SU-DHL-6 (cell line): ENCODE data around the gene LRCH1.

Source experiments
- EZH2phosphoT487 ChIP-seq: fragments of 200-600 bp; sonication (generic), shearing (Covaris generic); conservative IDR thresholded peaks from 2 replicates; pipeline ENCODE4 v1.6.1; 2018; ENCODE audit warnings: mild to moderate bottlenecking, antibody characterized with exemption, low read length, moderate library complexity, mixed read lengths
- TF ChIP-seq, protein P1 (sequence below): fragments of 200-600 bp; sonication (generic); IDR thresholded peaks from one replicate; pipeline ENCODE4 v1.5.1; 2017; ENCODE audit warnings: antibody characterized with exemption, mild to moderate bottlenecking, low read length, moderate library complexity; ENCODE audit not compliant: insufficient read depth, poor library complexity, severe bottlenecking

DNA sequence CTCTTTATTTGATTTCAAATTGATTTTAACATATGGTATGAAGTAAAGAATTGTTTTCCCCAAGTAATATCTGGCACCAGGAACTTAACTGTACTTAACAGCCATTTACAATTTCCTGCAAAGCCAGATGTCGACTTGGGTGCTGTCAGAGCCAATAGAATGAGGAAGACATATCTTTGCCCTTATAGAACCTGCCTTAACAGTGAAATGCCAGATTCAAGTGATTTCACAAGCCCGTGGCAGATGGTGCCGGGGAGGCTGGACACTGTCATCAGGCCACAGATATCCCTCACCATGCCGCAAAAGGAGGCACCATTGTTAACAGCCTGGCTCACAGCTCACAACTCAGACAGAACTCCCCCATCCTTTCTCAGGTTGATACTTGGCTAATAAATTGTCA, 195.3 kb downstream of the LRCH1 start:
- TF ChIP-seq, protein P1, sequence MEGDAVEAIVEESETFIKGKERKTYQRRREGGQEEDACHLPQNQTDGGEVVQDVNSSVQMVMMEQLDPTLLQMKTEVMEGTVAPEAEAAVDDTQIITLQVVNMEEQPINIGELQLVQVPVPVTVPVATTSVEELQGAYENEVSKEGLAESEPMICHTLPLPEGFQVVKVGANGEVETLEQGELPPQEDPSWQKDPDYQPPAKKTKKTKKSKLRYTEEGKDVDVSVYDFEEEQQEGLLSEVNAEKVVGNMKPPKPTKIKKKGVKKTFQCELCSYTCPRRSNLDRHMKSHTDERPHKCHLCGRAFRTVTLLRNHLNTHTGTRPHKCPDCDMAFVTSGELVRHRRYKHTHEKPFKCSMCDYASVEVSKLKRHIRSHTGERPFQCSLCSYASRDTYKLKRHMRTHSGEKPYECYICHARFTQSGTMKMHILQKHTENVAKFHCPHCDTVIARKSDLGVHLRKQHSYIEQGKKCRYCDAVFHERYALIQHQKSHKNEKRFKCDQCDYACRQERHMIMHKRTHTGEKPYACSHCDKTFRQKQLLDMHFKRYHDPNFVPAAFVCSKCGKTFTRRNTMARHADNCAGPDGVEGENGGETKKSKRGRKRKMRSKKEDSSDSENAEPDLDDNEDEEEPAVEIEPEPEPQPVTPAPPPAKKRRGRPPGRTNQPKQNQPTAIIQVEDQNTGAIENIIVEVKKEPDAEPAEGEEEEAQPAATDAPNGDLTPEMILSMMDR, result no peak
- no peak for TF ChIP-seq EZH2phosphoT487
